Mucosa of descending colon (tissue), 3 donors: ENCODE measurements around the gene AMPD3. TPM values are rescaled to one million over a fixed set of nuclear protein-coding genes. Genes with fewer than 3 reads are reported as not detected.

ENCODE experiments used
- ATAC-seq: fragments of 200-7000 bp; cut with Tn5 transposase; one replicate; pipeline ENCODE4 v1.9.1; 2020; ENCODE audit warnings: mild to moderate bottlenecking, moderate library complexity
- DNase-seq, 3 donors: peaks; one replicate each; pipeline ENCODE4 v3.0.0-alpha.2; 2020
- H3K36me3 ChIP-seq: fragments of 200-600 bp; one replicate; pipeline ENCODE4 v1.8.0; 2021; ENCODE audit warnings: low read depth, mild to moderate bottlenecking
- H3K4me1 ChIP-seq: fragments of 200-600 bp; one replicate; pipeline ENCODE4 v1.8.0; 2021; ENCODE audit warnings: low read depth, mild to moderate bottlenecking
- H3K4me3 ChIP-seq: fragments of 200-600 bp; one replicate; pipeline ENCODE4 v1.8.0; 2021; ENCODE audit warnings: mild to moderate bottlenecking
- H3K9me3 ChIP-seq: fragments of 200-600 bp; one replicate; pipeline ENCODE4 v1.8.0; 2021; ENCODE audit warnings: mild to moderate bottlenecking
- intact Hi-C, 2 donors: fragments of 100-400 bp; cut with DNase I in 1 of 2; cut with micrococcal nuclease in 1 of 2; formaldehyde crosslinking; loops; one replicate each; pipeline versions ENCODE4 v1.11.0 to v1.11.1; 2022; cut with DNase I, micrococcal nuclease
- total RNA-seq, 3 donors: library from RNA; stranded (reverse); fragmentation: NEBNext Ultra II Directional in 2 of 3; extraction: Animal tissue kit (Norgen Biotek cat#: 25700) in 2 of 3; gene quantifications; one replicate each; pipeline versions ENCODE4 v1.2.1 to v1.2.4, GENCODE V29; 2021 to 2023
- TF ChIP-seq, protein P1 (sequence below): fragments of 200-600 bp; IDR thresholded peaks from one replicate; pipeline ENCODE4 v1.8.0; 2022; ENCODE audit warnings: antibody characterized with exemption, mild to moderate bottlenecking
- donor health status: DM: no; HTN: no; CAD: no; lungs with moderate emphysema.
- donor health status: DM: no; HTN: no; CAD: no.
- donor health status: DM: no; HTN: yes; CAD: no.

The AMPD3 gene
- total RNA-seq, 3 donors from 2014 or later: 7.2 to 16.2 (median 10.6) TPM

DNA sequence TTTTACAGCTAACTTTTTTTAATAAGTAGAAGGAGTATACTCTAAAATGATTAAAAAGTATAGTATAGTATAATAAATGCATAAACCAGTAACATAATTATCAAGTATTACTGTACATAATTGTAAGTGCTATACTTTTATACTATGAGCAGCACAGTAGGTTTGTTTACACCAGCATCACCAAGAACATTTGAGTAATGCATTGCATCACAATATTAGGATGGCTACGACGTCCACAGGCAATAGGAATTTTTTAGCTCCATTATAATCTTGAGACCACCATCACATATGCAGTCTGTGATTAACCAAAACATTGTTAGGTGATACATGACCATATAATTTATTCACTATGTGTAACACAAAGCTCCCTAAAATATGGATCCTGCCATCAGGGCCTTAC lies 65.5 kb downstream of the AMPD3 start:
- intact Hi-C loops: no loop called here
- DNase-seq (no peak), ATAC-seq (no peak)
- Histone ChIP-seq H3K9me3 (no peaks in the 10 kb centered on the region), H3K36me3 (no peaks in the 10 kb centered on the region), H3K4me1 (no peaks in the 10 kb centered on the region), H3K4me3 (no peak overlapping the region)
- TF ChIP-seq, protein P1, sequence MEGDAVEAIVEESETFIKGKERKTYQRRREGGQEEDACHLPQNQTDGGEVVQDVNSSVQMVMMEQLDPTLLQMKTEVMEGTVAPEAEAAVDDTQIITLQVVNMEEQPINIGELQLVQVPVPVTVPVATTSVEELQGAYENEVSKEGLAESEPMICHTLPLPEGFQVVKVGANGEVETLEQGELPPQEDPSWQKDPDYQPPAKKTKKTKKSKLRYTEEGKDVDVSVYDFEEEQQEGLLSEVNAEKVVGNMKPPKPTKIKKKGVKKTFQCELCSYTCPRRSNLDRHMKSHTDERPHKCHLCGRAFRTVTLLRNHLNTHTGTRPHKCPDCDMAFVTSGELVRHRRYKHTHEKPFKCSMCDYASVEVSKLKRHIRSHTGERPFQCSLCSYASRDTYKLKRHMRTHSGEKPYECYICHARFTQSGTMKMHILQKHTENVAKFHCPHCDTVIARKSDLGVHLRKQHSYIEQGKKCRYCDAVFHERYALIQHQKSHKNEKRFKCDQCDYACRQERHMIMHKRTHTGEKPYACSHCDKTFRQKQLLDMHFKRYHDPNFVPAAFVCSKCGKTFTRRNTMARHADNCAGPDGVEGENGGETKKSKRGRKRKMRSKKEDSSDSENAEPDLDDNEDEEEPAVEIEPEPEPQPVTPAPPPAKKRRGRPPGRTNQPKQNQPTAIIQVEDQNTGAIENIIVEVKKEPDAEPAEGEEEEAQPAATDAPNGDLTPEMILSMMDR: no peak

DNA sequence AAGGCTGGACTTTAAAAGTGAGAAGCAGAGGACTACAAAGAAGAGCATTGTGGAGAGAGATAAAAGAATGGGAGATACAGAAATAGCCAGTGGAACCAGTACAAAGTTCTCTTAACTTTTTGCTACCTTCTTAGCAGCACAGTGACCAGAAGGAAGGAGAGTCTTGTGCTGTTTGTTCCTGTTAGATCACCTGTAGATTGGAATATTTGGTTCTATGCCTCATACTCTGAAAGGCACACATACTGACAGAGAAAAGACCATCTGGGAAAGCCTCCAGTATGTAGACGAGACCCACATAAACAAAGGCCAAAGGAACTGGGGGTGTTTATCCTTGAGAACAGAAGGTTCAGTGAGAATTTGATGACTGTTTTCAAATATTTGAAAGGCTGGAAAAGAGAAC lies 67.2 kb downstream of the AMPD3 start:
- TF ChIP-seq, protein P1: no peak
- no peaks in the 10 kb centered on the region for H3K4me1 ChIP-seq
- H3K36me3 ChIP-seq: no peaks in the 10 kb centered on the region
- no peak for ATAC-seq
- intact Hi-C loops: no loop called here
- H3K4me3 ChIP-seq: no peak overlapping the region
- no peak for DNase-seq
- no peaks in the 10 kb centered on the region for H3K9me3 ChIP-seq

DNA sequence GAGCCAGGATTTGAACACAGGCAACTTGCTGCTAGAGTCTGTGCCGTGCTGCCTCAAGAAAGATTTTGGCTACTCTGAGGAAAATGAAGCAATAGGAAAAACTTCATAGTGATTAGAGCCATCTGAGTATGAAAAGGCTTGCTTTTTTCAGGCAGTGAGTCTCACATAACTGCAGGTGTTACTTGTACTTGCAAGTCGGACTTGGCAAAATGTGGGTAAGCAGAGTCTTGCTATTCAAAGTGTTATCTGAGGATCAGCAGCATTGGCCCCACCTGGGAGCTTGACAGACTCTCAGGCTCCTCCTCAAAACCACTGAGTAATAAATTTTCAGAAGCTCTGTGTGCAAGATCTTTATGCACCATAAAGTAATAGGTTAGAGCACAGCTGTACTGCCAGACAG lies 67.9 kb downstream of the AMPD3 start:
- intact Hi-C loops: no loop called here
- no peaks in the 10 kb centered on the region for H3K36me3 ChIP-seq
- no peak for ATAC-seq

DNA sequence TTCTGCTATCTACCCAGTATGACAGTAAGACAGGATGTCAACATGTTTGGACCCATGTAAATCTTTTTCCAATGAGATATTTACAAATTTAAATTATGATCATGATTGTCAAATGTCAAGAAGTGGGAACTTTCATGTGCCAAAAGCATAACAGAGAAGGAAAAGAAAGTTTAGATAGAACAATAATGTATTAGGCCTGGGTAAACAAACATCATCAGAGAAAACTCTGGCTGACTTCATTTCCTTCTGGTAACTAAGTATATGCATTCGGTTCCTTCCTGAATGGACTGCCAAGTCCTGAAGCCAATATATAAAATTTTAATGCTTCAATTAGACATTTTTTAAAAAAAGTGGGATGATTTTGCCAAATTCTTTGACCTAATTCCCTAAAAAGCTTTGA lies 69.4 kb downstream of the AMPD3 start:
- DNase-seq (no peak), ATAC-seq (no peak)
- peaks cover 3% of the 10 kb centered on the region for H3K4me1 ChIP-seq
- TF ChIP-seq, protein P1: no peak
- H3K4me3 ChIP-seq: no peak overlapping the region
- intact Hi-C loops: no loop called here
- no peaks in the 10 kb centered on the region for H3K36me3 ChIP-seq
- H3K9me3 ChIP-seq: no peaks in the 10 kb centered on the region

More for the DNA sequence above, 67.9 kb downstream of the AMPD3 start:
- Histone ChIP-seq H3K4me3 (no peak overlapping the region), H3K4me1 (peaks cover 3% of the 10 kb centered on the region), H3K9me3 (no peaks in the 10 kb centered on the region)
- DNase-seq: no peak
- TF ChIP-seq, protein P1: no peak

DNA sequence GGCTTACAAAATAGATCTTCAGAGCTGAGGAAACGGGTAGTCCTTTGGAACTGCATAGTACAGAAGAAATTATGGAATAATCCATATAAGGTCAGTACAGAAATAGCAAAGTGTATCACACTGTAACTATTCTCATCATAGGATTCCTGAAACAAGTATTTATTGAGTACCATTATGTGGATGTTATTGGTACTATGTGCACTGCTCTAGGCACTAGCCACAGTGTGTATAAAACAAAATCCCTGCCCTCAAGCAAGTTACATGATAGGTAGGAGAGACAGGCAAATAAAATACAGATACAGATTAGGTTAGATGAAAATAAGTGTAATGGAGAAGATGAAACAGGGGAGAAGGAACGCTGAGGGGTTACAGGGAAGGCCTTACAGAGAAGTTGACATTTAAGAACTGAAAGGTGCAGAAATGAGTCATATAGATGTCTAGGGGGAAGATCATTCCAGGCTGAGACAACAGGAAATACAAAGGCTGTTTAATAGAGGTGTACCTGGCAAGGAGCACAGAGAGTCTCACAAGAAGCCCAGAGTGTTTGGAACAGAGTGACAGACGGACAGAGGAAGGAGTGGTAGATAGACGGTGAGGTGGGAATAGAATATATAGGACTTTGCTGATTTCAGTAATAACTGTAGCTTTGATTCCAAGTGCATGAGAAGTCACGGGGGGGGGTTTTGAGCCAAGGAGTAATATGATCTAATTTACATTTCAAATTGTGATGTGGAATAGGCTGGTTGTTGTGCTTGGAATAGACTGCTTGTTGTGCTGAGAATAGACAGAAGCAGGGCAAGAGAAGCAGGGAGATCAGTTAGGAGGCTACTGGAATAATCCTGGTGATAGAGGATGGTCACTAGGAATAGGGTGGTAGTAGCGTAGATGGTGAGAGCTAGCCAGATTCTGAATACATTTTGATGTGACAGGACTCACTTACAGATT lies 72.2 kb downstream of the AMPD3 start:
- no peak for DNase-seq
- no peaks in the 10 kb centered on the region for H3K36me3 ChIP-seq
- peak; percentile 91 for ATAC-seq
- peaks cover 3% of the 10 kb centered on the region for H3K4me1 ChIP-seq
- intact Hi-C loops: no loop called here
- no peaks in the 10 kb centered on the region for H3K9me3 ChIP-seq
- TF ChIP-seq, protein P1: no peak
- no peak overlapping the region for H3K4me3 ChIP-seq
